Liver (tissue), 9 donors: ENCODE measurements around the gene USP2. TPM values are rescaled to one million over a fixed set of nuclear protein-coding genes. Genes with fewer than 3 reads are reported as not detected.

Source experiments
- DNase-seq: peaks from one replicate; pipeline ENCODE4 v3.0.0-alpha.2; 2017; ENCODE audit warnings: low spot score
- H3K27ac ChIP-seq, 2 donors: one replicate each; pipeline ENCODE4 v1.7.0; 2013; ENCODE audit warnings: inconsistent platforms in 2 of 2, low read length in 2 of 2, control low read depth in 1 of 2, low read depth in 1 of 2, mild to moderate bottlenecking in 1 of 2
- H3K27me3 ChIP-seq, 4 donors: one replicate each; pipeline versions ENCODE4 v1.6.1 to v1.7.0; 2013; ENCODE audit warnings: low read length in 3 of 4, inconsistent platforms in 1 of 4, mild to moderate bottlenecking in 1 of 4, moderate library complexity in 1 of 4; ENCODE audit not compliant: control insufficient read depth in 4 of 4, insufficient read depth in 4 of 4
- H3K36me3 ChIP-seq, 4 donors: one replicate each; pipeline versions ENCODE4 v1.6.1 to v1.7.0; 2013; ENCODE audit warnings: low read length in 3 of 4, mild to moderate bottlenecking in 3 of 4, low read depth in 1 of 4, moderate library complexity in 1 of 4; ENCODE audit not compliant: control insufficient read depth in 4 of 4, insufficient read depth in 3 of 4
- H3K4me1 ChIP-seq, 4 donors: one replicate each; pipeline versions ENCODE4 v1.6.1 to v1.7.0; 2013; ENCODE audit warnings: low read length in 3 of 4, mild to moderate bottlenecking in 3 of 4, moderate library complexity in 1 of 4; ENCODE audit not compliant: control insufficient read depth in 4 of 4, insufficient read depth in 4 of 4
- H3K4me3 ChIP-seq, 3 donors: one replicate each; pipeline versions ENCODE4 v1.6.1 to v1.7.0; 2013; ENCODE audit warnings: low read length in 3 of 3, control low read depth in 1 of 3, low read depth in 1 of 3, mild to moderate bottlenecking in 1 of 3
- H3K9ac ChIP-seq, 2 donors: one replicate each; pipeline ENCODE4 v1.7.0; 2013; ENCODE audit warnings: low read length in 2 of 2, mild to moderate bottlenecking in 2 of 2, moderate library complexity in 2 of 2, control low read depth in 1 of 2, low read depth in 1 of 2
- H3K9me3 ChIP-seq, 4 donors: one replicate each; pipeline versions ENCODE4 v1.6.1 to v1.7.0; 2013; ENCODE audit warnings: low read length in 3 of 4; ENCODE audit not compliant: control insufficient read depth in 4 of 4
- EGR1 ChIP-seq, 2 donors: IDR thresholded peaks; 2 replicates each; pipeline ENCODE4 v1.6.1; 2016 to 2018; ENCODE audit warnings: antibody characterized with exemption in 2 of 2, low read depth in 2 of 2
- FOXA1 ChIP-seq: IDR thresholded peaks from 2 replicates; pipeline ENCODE4 v1.6.1; 2016; ENCODE audit warnings: antibody characterized with exemption
- FOXA2 ChIP-seq: IDR thresholded peaks from 2 replicates; pipeline ENCODE4 v1.6.1; 2016; ENCODE audit warnings: antibody characterized with exemption
- GABPA ChIP-seq, 2 donors: IDR thresholded peaks in 1 of 2; conservative IDR thresholded peaks in 1 of 2; 2 replicates each; pipeline ENCODE4 v1.6.1; 2016; ENCODE audit warnings: antibody characterized with exemption in 2 of 2, mild to moderate bottlenecking in 1 of 2, moderate library complexity in 1 of 2
- HNF4A ChIP-seq, 2 donors: conservative IDR thresholded peaks; 2 replicates each; pipeline ENCODE4 v1.6.1; 2016; ENCODE audit warnings: antibody characterized with exemption in 2 of 2, mild to moderate bottlenecking in 2 of 2
- HNF4G ChIP-seq: IDR thresholded peaks from 2 replicates; pipeline ENCODE4 v1.6.1; 2016; ENCODE audit warnings: antibody characterized with exemption
- JUND ChIP-seq, 2 donors: IDR thresholded peaks; 2 replicates each; pipeline ENCODE4 v1.6.1; 2016; ENCODE audit warnings: antibody characterized with exemption in 2 of 2
- NR2F2 ChIP-seq: IDR thresholded peaks from 2 replicates; pipeline ENCODE4 v1.6.1; 2016; ENCODE audit warnings: antibody characterized with exemption
- RAD21 ChIP-seq, 2 donors: IDR thresholded peaks; 2 replicates each; pipeline ENCODE4 v1.6.1; 2016; ENCODE audit warnings: antibody characterized with exemption in 2 of 2, mild to moderate bottlenecking in 2 of 2
- REST ChIP-seq: IDR thresholded peaks from 2 replicates; pipeline ENCODE4 v1.6.1; 2016; ENCODE audit warnings: antibody characterized with exemption, mild to moderate bottlenecking
- RXRA ChIP-seq, 2 donors: IDR thresholded peaks; 2 replicates each; pipeline ENCODE4 v1.6.1; 2017 to 2018; ENCODE audit warnings: antibody characterized with exemption in 2 of 2, mild to moderate bottlenecking in 1 of 2
- SP1 ChIP-seq: IDR thresholded peaks from 2 replicates; pipeline ENCODE4 v1.6.1; 2018; ENCODE audit warnings: antibody characterized with exemption, mild to moderate bottlenecking
- TAF1 ChIP-seq: conservative IDR thresholded peaks from 2 replicates; pipeline ENCODE4 v1.6.1; 2016; ENCODE audit warnings: antibody characterized with exemption, mild to moderate bottlenecking
- YY1 ChIP-seq: IDR thresholded peaks from 2 replicates; pipeline ENCODE4 v1.6.1; 2016; ENCODE audit warnings: antibody characterized with exemption, mild to moderate bottlenecking
- ZBTB33 ChIP-seq: IDR thresholded peaks from 2 replicates; pipeline ENCODE4 v1.6.1; 2016; ENCODE audit warnings: antibody characterized with exemption
- WGBS: extraction: QIAGEN DNeasy Blood & Tissue Kit; methylation state at CpG from one replicate; pipeline ENCODE4 v1.1.7; 2013; 5-methylcytosine and 5-hydroxymethylcytosine counted together
- polyA plus RNA-seq, 2 donors: library from polyadenylated mRNA; stranded (reverse) in 1 of 2; unstranded in 1 of 2; fragments of 200-250 nt in 1 of 2; fragments of >200 nt in 1 of 2; fragmentation: Nextera tagmentation in 1 of 2; extraction: Ambion mirVana in 1 of 2; gene quantifications; one replicate each; pipeline versions ENCODE4 v1.2.1 to v1.2.3, GENCODE V29; 2013 to 2015
- total RNA-seq, 2 donors: library from RNA; depleted of rRNA; stranded (reverse); fragments of >200 nt; gene quantifications; one replicate each; pipeline ENCODE4 v1.2.3, GENCODE V29; 2014
- TF ChIP-seq, protein P1 (sequence below): IDR thresholded peaks from 2 replicates; pipeline ENCODE4 v1.6.1; 2016; ENCODE audit warnings: antibody characterized with exemption
- TF ChIP-seq, protein P2 (sequence below): IDR thresholded peaks from 2 replicates; pipeline ENCODE4 v1.6.1; 2016; ENCODE audit warnings: antibody characterized with exemption
- TF ChIP-seq, protein P3 (sequence below): fragments of 150-350 bp; IDR thresholded peaks from 2 replicates; pipeline ENCODE4 v1.5.1; 2017; ENCODE audit warnings: improper control_type of control experiment, low read depth, low read length; ENCODE audit not compliant: missing input control
- donor health status: healthy.
- donor health status: healthy.
- donor health status: healthy.
- donor health status: healthy.
- donor health status: healthy.

The USP2 gene
- total and polyA plus RNA-seq, 4 donors = 0.65 to 4.4 (median 2.1) TPM

DNA sequence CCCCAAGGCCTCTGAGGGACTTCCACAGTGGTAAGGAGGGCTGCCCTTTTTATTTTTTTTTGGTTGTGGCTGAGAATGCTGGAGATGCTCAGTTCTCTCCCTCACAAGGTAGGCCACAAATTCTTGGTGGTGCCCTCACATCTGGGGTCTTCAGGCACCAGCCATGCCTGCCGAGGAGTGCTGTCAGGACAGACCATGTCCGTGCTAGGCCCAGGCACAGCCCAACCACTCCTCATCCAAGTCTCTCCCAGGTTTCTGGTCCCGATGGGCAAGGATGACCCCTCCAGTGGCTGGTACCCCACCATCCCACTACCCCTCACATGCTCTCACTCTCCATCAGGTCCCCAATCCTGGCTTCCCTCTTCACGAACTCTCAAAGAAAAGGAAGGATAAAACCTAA, 37.3 kb upstream of the USP2 start:
- Histone ChIP-seq H3K27ac (no peak overlapping the region), H3K4me1 (peaks cover 0 to 4% (median under 1%) of the 10 kb centered on the region in 4 donors), H3K27me3 (peaks cover 0 to 5% (median 0%) of the 10 kb centered on the region in 4 donors), H3K9ac (no peak overlapping the region), H3K4me3 (no peak overlapping the region), H3K9me3 (no peaks in the 10 kb centered on the region), H3K36me3 (no peaks in the 10 kb centered on the region)
- no peak for TF ChIP-seq YY1
- no peak for TF ChIP-seq ZBTB33
- no peak for TF ChIP-seq FOXA1
- TF ChIP-seq, protein P1, sequence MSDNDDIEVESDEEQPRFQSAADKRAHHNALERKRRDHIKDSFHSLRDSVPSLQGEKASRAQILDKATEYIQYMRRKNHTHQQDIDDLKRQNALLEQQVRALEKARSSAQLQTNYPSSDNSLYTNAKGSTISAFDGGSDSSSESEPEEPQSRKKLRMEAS = no peak
- TF ChIP-seq EGR1 (IDR thresholded peaks at IDR 0.05; ENCODE audit: low read depth in 2 of 2) = no peak
- TF ChIP-seq GABPA (IDR thresholded peaks at IDR 0.05 in 1 of 2, conservative IDR thresholded peaks at IDR 0.05 in 1 of 2) = no peak
- TF ChIP-seq HNF4G = no peak
- TF ChIP-seq, protein P2, sequence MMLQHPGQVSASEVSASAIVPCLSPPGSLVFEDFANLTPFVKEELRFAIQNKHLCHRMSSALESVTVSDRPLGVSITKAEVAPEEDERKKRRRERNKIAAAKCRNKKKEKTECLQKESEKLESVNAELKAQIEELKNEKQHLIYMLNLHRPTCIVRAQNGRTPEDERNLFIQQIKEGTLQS = no peak
- TF ChIP-seq RAD21 (IDR thresholded peaks at IDR 0.05) = no peak
- DNase-seq = no peak
- 88% methylated on average over 4 of the region's 4 CpGs for WGBS

GRCh38 chr11:119417726-119418540, 36.4 kb upstream of the USP2 start:
- no peak for DNase-seq
- WGBS = 84% methylated on average over 19 of the region's 19 CpGs
- TF ChIP-seq YY1 (no peak), FOXA1 (no peak), RAD21 (IDR thresholded peaks at IDR 0.05) (no peak), GABPA (IDR thresholded peaks at IDR 0.05 in 1 of 2, conservative IDR thresholded peaks at IDR 0.05 in 1 of 2) (no peak), FOXA2 (no peak), EGR1 (IDR thresholded peaks at IDR 0.05; ENCODE audit: low read depth in 2 of 2) (no peak), TAF1 (no peak), ZBTB33 (no peak), JUND (IDR thresholded peaks at IDR 0.05) (no peak), HNF4A (conservative IDR thresholded peaks at IDR 0.05) (no peak), SP1 (no peak), RXRA (IDR thresholded peaks at IDR 0.05) (no peak), NR2F2 (no peak), HNF4G (no peak), REST (no peak)
- TF ChIP-seq, protein P1 = no peak
- TF ChIP-seq, protein P3, sequence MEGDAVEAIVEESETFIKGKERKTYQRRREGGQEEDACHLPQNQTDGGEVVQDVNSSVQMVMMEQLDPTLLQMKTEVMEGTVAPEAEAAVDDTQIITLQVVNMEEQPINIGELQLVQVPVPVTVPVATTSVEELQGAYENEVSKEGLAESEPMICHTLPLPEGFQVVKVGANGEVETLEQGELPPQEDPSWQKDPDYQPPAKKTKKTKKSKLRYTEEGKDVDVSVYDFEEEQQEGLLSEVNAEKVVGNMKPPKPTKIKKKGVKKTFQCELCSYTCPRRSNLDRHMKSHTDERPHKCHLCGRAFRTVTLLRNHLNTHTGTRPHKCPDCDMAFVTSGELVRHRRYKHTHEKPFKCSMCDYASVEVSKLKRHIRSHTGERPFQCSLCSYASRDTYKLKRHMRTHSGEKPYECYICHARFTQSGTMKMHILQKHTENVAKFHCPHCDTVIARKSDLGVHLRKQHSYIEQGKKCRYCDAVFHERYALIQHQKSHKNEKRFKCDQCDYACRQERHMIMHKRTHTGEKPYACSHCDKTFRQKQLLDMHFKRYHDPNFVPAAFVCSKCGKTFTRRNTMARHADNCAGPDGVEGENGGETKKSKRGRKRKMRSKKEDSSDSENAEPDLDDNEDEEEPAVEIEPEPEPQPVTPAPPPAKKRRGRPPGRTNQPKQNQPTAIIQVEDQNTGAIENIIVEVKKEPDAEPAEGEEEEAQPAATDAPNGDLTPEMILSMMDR = no peak
- TF ChIP-seq, protein P2 = no peak
- H3K27me3 ChIP-seq = no peaks in the 10 kb centered on the region
- H3K9me3 ChIP-seq = no peaks in the 10 kb centered on the region
- peaks cover 0 to 4% (median under 1%) of the 10 kb centered on the region in 4 donors for H3K4me1 ChIP-seq
- H3K4me3 ChIP-seq = no peak overlapping the region
- H3K36me3 ChIP-seq = no peaks in the 10 kb centered on the region
- no peak overlapping the region for H3K27ac ChIP-seq
- H3K9ac ChIP-seq = no peak overlapping the region
